Measurements from ENCODE around the gene SCUBE2.
"Not testable (repeated sequence)": the region's sequence is repeated elsewhere in the genome, so short reads cannot be mapped to it uniquely, and the experiment has no call there.

Gene SCUBE2

DNA sequence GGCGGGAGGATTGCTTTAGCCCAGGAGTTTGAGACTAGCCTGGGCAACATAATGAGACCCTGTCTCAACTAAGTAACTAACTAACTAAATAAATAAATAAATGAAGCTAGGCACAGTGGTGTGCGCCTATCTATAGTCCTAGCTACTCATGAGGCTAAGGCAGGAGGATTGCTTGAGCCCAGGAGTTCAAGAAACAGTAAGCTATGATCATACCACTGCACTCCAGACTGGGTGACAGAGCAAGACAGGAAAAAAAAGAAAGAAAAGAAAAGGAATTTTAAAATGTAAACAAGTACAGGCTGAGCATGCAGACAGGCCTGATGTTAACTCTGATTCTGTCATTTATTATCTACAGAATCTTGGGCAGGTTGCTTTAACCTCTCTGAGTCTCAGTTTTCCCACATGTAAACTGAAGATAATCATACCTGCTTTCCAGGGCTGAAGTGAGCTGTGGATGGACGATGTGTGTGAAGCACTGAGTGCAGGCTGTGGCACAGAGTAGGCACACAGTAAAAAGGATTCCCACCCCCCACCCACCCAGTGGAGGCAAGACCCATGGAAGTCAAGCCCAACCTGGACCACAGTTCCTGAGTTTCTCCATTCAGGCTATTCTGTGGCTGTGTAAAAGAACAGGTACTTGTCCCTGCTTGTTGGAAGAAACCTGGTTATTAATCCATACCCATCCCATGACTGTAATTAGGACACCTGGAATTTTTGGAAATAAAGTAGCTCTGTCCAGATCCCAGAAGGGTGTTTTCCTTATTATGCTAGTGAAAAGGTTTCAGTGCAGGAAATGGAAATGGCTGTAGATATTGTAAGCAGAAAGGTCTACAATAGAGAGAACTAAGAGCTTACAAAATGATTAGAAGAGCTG is 18.7 kb upstream of the SCUBE2 start:
- DNase-seq (ENCODE audit: extremely low read depth in 1 of 2, low read depth in 1 of 2) = no peak

DNA sequence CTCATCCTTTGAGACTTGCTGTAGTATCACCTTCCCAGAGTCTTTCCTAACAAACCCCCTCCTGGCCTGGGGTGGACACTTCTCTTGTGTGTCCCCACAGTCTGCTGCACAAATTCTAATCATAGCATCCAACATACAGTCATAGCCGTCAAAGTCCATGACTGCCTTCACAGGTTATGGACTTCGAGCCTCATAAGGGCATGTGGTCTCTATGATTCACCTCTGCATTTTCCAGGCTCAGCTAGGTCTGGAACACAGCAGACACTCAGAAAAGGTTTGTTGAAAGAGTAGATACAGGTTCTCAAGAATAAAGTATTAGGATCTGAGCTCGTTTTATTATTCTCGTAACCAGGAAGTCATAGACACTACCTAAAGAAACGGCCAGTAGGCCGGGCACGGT is 13.2 kb upstream of the SCUBE2 start:
- no peak for DNase-seq (ENCODE audit: extremely low read depth in 1 of 2, low read depth in 1 of 2)

DNA sequence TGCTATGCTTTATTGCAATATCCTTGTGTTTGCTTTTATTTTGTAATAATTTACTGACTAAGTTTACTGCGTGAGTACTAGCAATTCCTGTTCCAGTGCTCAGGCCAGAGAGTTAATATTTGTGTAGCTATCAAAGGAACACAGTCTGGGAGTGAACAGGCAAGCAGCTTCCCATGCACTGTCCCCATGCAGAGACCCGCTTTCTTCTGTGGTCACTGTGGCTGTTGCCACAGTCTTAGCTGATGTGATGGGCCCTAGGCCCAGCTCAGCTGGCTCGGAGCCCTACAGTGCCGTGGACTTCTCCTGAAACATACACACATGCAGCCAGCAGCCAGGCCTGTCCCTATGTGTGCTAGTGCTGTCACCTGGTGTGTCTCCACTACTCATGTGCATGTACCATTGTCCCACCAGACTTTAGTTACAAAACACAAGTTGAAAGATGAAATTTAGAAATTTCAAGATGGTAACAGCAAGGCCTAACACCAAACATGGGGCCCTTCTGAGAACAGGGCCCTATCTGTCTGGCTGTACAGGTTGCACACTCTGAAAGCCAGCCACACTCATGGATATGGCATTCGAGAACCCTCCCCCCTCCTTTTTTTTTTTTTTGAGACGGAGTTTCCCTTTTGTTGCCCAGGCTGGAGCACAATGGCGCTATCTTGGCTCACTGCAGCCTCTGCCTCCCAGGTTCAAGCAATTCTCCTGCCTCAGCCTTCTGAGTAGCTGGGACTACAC is 12.3 kb upstream of the SCUBE2 start:
- DNase-seq (ENCODE audit: extremely low read depth in 1 of 2, low read depth in 1 of 2) = no peak

DNA sequence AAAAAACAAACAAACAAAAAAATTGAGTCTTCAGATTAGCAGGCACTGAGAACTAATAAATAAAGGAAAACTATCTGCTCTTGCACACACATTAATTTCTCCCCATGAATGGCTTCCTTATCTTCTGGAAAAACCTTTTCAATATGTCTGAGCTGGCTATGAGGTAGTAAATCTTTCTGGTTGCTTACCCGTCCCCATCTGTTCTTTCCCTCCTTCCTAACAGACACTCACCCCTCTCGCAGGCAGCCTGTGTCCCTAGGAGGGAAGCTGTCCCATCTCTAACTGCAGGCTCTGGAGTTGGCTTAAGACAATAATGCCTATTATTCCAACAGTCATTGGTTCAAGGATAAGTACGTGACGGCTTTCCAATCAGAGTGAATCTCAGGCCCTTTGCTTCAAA is 8.2 kb upstream of the SCUBE2 start:
- no peak for DNase-seq (ENCODE audit: extremely low read depth in 1 of 2, low read depth in 1 of 2)

DNA sequence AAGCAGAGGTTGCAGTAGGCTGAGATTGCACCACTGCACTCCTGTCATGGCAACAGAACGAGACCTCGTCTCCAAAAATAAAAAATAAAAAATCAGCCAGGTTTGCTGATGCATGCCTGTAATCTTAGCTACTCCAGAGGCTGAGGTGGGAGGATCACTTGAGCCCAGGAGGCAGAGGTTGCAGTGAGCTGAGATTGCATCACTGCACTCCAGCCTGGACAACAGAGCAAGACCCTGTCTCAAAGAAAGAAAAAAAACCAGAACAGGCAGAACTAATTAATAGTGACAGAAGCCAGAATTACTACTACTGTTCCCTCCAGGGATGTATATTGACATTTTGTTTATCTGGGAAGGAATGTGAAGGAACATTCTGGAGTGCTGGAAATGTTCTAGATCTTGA is 7.1 kb upstream of the SCUBE2 start:
- not testable (repeated sequence) for DNase-seq (ENCODE audit: extremely low read depth in 1 of 2, low read depth in 1 of 2)

DNA sequence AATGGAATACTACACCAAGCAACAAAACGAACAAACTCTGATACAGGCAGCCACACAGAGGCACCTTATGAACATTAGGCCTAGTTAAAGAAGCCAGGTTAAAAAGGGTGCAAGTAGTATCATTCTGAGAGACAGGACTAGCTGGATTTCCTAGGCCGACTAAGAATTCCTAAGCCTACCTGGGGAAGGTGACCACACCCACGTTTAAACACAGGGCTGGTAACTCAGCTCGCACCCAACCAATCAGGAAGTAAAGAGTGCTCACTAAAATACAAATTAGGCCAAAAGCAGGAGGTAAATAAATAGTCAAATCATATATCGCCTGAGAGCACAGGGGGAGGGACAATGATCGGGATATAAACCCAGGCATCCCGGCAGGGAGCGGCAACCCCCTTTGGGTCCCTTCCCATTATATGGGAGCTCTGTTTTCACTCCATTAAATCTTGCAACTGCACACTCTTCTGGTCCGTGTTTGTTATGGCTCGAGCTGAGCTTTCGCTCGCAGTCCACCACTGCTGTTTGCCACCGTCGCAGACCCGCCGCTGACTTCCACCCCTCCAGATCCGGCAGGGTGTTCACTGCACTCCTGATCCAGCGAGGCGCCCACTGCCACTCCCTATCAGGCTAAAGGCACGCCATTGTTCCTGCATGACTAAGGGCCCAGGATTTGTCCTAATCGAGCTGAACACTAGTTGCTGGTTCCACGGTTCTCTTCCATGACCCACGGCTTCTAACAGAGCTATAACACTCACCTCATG is 6.0 kb upstream of the SCUBE2 start:
- DNase-seq (ENCODE audit: extremely low read depth in 1 of 2, low read depth in 1 of 2) = not testable (repeated sequence)

DNA sequence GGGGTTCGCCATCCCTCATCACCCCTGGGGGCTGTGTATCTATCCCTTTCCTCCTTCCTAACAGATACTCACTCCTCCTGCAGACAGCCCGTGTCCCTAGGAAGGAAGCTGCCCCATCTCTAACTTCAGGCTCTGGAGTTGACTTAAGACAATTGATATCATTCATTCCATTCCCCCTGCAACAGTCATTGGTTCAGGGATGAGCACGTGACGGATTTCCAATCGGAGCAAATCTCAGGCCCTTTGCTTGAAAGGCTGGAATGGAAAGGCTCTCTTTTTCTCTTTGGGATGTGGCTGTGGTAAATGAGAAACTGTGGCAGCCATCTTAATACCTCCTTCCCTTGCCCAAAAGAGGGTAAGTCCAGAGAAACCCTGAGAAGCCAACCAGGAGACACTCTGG is 5.0 kb upstream of the SCUBE2 start:
- no peak for DNase-seq (ENCODE audit: extremely low read depth in 1 of 2, low read depth in 1 of 2)

DNA sequence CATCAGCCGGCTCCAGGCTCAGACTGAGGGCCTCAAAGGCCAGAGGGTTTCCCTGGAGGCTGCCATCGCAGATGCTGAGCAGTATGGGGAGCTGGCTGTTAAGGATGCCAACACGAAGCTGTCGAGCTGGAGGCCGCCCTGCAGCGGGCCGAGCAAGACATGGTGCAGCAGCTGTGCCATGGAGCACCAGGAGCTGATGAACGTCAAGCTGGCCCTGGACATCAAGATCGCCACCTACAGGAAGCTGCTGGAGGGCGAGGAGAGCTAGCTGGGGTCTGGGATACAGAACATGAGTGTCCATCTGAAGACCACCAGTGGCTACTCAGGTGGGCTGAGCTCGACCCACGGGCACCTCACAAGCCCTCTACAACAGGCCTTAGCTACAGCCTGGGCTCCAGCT is 4.0 kb upstream of the SCUBE2 start:
- DNase-seq (ENCODE audit: extremely low read depth in 1 of 2, low read depth in 1 of 2) = no peak

DNA sequence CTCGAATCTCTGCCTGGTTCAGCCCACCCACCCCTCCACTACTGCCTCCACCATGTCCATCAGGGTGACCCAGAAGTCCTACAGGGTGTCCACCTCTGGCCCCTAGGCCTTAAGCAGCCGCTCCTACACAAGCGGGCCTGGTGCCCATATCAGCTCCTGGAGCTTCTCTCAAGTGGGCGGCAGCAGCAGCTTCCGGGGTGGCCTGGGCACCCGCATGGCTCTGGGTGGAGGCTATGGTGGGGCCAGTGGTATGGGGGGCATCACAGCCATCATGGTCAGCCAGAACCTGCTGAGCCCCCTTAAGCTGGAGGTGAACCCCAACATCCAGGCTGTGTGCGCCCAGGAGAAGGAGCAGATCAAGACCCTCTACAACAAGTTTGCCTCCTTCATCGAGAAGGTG is 3.0 kb upstream of the SCUBE2 start:
- no peak for DNase-seq (ENCODE audit: extremely low read depth in 1 of 2, low read depth in 1 of 2)

DNA sequence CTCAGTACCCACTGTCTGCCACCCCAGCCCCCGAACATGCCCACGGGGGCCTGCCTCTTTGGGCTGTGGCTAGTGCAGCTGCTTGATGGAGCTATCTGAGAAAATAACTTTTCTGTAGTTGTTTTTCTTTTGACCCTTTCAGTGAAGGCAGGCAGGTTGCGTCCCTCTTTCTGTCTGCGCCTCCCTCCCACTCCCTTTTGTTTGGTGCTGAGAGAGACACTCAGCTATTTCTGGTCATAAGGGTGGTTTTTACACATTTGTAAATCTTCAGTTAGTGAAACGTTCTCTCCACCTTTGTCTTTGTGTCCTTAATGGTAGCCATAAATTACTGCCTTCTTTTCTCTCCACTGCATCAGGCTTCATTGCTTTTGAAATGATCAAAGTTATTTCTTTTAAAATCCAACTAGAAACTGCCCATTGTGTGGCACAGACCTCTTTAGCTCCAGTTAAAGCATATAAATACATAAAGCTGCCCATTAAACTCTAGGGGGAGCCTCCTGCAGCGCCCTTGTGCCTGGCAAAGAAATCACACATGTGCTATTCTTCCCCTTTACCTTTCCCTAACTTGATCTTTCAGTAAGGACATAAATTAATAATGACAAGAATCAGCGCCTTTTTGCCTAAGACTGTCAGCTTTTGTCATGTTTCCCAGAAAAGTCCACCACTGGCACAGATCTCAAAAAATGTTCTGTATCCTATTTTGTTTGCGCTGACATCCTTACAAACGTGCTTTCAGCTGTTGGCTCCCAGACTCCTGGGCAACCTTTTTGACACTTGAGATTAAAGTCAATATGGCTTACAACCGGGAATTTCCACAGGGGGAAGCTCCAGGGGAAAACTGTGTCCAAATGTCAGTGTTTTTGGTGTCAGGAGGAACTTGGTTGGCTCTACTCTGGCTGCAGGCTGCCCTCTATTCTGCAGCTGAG is 1.7 kb upstream of the SCUBE2 start:
- no peak for DNase-seq (ENCODE audit: extremely low read depth in 1 of 2, low read depth in 1 of 2)

DNA sequence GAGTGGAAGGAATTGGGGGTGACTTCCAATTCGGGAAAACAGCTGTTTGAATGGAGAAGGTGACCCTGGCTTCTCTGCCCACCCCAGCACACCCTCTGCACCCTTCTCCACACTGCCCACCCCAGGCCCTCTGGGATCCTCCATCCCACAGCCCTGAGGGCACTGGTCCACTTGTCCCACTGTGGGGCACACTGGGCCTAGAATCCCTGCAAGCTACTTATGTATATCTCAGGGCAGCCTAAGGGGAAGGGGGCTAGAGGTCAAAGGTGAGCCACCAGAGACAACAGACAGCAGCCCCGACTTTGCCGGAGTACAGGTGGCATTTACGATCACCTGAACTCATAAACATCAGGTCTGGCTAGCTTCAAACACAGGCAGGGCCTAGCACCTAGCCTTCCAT is 673 bp upstream of the SCUBE2 start:
- DNase-seq (ENCODE audit: extremely low read depth in 1 of 2, low read depth in 1 of 2) = no peak

DNA sequence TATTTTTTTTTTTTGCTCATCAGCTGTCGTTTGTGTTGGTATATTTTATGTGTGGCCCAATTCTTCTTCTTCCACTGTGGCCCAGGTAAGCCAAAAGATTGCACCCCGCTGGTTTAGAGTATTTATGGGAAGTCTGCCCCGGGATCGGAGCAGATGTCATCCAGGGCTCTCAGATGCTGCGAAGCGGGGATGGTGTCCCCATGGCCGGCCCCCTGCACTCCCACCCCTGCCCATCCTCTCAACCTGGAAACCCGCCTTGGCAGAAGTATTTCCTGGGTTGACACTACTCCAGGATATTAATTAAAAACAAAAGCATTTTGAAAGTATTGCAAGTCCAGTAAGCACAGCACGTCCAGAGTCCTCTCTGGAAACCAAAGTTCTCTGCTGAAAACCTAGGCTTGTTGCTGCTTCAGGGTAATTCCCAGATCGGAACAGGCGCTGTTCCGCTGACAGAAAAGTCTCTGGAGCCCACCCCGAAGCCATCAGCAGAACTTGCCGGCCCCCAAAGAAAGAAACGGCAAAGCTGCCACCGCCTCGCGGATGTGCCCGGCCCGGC is 833 bp downstream of the SCUBE2 start:
- DNase-seq (ENCODE audit: extremely low read depth in 1 of 2, low read depth in 1 of 2) = no peak

DNA sequence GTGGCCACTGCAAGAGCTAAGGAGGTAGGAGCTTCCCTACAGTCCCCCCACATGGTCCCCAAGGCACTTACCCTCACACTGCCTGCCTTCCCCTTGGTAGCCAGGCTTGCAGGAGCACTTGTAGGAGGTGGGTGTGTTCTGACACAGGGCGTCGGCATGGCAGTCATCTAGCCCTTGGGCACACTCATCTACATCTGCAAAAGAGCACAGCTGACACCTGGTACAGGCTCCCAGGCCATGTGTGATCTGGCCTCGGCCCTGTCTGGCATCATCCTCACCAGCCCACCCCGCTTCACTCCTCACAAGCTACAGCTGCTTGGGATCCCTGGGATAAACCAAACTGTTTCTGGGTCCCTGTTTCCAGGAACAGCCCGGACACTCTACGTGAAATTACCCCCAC is 1.8 kb downstream of the SCUBE2 start:
- DNase-seq (ENCODE audit: extremely low read depth in 1 of 2, low read depth in 1 of 2) = no peak

DNA sequence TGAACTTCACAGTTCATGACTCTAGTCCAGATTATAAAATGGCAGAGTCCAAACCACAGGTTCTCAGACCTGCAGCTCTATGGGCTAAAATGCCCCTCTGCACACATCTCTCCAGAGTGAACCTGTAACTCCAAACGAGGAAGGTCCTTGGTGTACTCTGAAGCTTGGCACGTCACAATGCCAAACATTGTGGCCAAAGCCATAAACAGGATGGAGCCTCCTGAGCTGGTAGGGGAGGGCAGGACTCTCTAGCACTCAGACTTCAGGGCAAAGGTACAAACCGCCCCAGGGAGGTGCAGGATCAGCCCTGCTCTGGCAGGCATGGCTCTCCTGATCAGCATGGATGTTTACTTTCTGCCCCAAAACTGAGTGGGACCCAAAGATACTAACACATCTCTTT is 2.3 kb downstream of the SCUBE2 start:
- DNase-seq (ENCODE audit: extremely low read depth in 1 of 2, low read depth in 1 of 2) = no peak

DNA sequence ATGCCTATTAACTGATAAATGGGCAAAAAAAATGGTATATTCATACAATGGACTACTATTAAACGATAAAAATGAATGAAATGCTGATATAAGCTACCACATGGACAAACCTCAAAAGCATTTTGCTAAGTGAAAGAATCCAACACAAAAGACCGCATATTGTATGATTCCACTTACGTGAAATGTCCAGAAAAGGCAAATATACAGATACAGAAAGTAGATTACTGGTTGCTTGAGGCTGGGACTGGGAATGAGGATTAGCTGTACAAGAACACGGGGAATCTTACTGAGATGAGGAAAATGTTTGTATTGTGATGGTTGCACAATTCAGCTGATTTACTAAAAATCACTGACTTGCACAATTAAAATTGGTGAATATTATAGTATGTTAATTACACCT is 8.8 kb downstream of the SCUBE2 start:
- DNase-seq (ENCODE audit: extremely low read depth in 1 of 2, low read depth in 1 of 2) = no peak

DNA sequence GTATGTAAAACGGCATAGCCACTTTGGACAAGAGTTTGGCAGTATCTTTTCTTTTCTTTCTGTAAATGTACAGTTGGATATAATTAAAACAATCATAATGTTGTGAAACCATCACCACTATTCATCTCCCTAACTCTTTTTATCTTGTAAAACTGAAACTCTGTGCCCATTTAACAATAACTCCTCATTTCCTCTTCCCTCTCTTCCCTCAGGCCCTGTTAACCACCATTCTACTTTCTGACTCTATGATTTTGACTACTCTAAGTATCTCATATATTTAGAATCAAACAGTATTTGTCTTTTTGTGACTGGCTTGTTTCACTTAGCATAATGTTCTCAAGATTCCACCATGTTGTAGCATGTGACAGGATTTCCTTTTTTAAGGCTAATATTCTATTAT is 10.2 kb downstream of the SCUBE2 start:
- no peak for DNase-seq (ENCODE audit: extremely low read depth in 1 of 2, low read depth in 1 of 2)

DNA sequence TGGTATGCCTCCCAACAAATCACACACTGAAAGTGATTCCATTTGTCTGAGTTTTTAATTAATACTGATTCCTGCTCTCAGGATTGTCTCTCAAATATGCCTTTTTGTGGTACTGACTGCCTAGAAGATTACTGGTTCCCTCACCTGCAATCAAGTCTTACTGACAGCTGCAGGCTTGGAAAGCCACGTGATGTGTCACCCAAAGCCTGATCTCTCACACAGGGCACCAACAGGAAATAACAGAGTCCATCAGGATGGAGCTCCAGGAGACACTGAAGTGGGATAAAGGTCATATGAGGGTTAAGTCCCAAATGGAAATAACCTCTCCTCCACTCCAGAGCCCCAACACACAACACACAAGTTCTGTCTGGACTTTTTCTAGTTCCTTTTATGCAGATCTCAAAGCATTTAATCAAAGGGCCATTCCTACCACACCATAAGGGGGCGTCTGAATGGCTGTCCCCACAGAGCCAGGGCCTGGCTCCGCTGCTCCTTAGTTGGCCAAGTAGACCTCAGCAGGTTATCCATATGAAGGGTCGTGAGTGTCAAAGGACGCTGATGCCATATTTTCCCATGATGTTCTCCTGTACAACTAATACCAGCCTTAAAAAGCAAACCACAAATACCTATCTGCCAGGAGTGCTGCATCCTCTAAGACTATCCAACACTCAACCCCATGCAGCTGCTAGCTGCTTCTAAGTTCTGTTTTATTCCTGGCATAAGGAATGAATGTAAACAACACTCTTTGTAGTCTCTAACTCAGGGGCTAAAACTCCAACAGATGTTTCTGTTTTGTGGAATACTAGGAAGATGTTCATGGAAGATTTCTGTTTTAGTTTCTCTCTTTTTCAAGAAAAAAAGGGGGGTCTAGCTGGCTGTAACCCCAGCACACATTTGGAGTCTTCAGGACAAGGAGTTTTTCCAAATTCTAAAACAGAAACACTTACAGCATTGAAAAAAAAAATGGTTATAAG is 13.0 kb downstream of the SCUBE2 start:
- DNase-seq (ENCODE audit: extremely low read depth in 1 of 2, low read depth in 1 of 2) = no peak

DNA sequence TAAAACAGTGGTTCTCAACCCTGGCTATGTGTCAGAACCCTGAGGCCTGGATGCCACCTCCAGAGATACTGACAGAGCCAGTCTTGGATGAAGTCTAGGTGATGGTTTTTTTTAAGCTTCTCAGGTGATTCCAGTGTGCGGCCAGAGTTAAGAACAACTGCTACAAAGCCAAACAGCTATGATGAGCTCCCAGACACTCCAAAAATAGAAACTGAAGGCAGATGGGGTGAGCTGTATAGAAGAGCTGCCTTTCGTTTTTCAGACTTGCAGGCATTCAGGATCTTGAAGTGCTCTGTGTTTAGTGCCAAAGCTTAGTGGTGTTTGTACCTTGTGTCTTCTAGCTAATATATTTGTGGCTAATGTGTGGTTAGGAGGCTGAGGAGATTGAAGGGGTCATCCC is 14.2 kb downstream of the SCUBE2 start:
- no peak for DNase-seq (ENCODE audit: extremely low read depth in 1 of 2, low read depth in 1 of 2)

DNA sequence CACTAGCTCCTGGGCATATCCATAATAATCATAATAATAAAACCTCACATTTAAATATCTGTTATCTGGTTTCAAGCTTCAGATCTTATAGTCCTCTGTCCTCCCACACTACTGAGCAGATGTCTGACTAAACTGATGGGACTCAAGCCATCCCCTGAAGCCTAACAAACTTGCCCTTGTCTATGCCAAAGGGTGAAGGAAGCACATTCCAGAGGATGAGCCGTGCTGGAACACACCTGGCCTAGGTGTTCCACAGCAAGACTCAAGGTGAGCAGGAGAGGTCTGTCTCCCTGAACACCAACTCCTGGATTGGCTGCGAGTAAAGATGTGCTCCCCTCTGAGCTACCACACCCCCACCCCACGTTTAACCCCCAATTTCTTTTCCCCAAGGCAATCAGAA is 14.7 kb downstream of the SCUBE2 start:
- no peak for DNase-seq (ENCODE audit: extremely low read depth in 1 of 2, low read depth in 1 of 2)
